HEK293 (cell line): Measurements from ENCODE around the gene NAP1L4.

Experiments used
- EGR2 ChIP-seq: fragments of 450-650 bp; formaldehyde crosslinking; IDR thresholded peaks from 2 replicates; pipeline ENCODE4 v1.5.1; 2016; ENCODE audit warnings: low read depth, missing biosample characterization, missing genetic modification characterization
- GLIS1 ChIP-seq: fragments of 450-650 bp; formaldehyde crosslinking; IDR thresholded peaks from 2 replicates; pipeline ENCODE4 v1.5.1; 2016; ENCODE audit warnings: missing biosample characterization, missing genetic modification characterization
- MEIS1 ChIP-seq: sonication (generic); formaldehyde crosslinking; IDR thresholded peaks from 2 replicates; pipeline ENCODE4 v1.8.1; 2022; ENCODE audit warnings: missing genetic modification reagents, mild to moderate bottlenecking, borderline replicate concordance
- PBX3 ChIP-seq: sonication (generic); formaldehyde crosslinking; IDR thresholded peaks from 2 replicates; pipeline ENCODE4 v1.8.1; 2022; ENCODE audit warnings: mild to moderate bottlenecking, moderate library complexity, missing genetic modification reagents
- PRDM4 ChIP-seq: fragments of 450-650 bp; formaldehyde crosslinking; IDR thresholded peaks from 2 replicates; pipeline ENCODE4 v1.5.1; 2017; ENCODE audit warnings: missing biosample characterization, missing genetic modification characterization
- SCRT2 ChIP-seq: fragments of 450-650 bp; formaldehyde crosslinking; IDR thresholded peaks from 2 replicates; pipeline ENCODE4 v1.5.1; 2016; ENCODE audit warnings: missing biosample characterization, missing genetic modification characterization
- SP3 ChIP-seq: fragments of 450-650 bp; formaldehyde crosslinking; IDR thresholded peaks from 2 replicates; pipeline ENCODE4 v1.5.1; 2016; ENCODE audit warnings: missing biosample characterization, missing genetic modification characterization
- TRIM28 ChIP-seq: IDR thresholded peaks from 2 replicates; pipeline ENCODE4 v1.6.1; 2011; ENCODE audit warnings: low read length, control low read depth, borderline replicate concordance
- ZFHX2 ChIP-seq: fragments of 450-650 bp; formaldehyde crosslinking; conservative IDR thresholded peaks from 2 replicates; pipeline ENCODE4 v1.5.1; 2016; ENCODE audit warnings: missing biosample characterization, missing genetic modification characterization
- ZFP3 ChIP-seq: fragments of 450-650 bp; formaldehyde crosslinking; IDR thresholded peaks from 2 replicates; pipeline ENCODE4 v1.5.1; 2016; ENCODE audit warnings: low read depth, missing biosample characterization, missing genetic modification characterization
- ZIC2 ChIP-seq: fragments of 450-650 bp; formaldehyde crosslinking; IDR thresholded peaks from 2 replicates; pipeline ENCODE4 v1.5.1; 2016; ENCODE audit warnings: missing biosample characterization, missing genetic modification characterization
- ZNF10 ChIP-seq: fragments of 450-650 bp; formaldehyde crosslinking; IDR thresholded peaks from 2 replicates; pipeline ENCODE4 v1.5.1; 2017; ENCODE audit warnings: missing biosample characterization, missing genetic modification characterization
- ZNF174 ChIP-seq: fragments of 450-650 bp; formaldehyde crosslinking; IDR thresholded peaks from 2 replicates; pipeline ENCODE4 v1.5.0; 2017; ENCODE audit warnings: missing biosample characterization, mild to moderate bottlenecking, missing genetic modification characterization
- ZNF221 ChIP-seq: fragments of 450-650 bp; formaldehyde crosslinking; IDR thresholded peaks from 2 replicates; pipeline ENCODE4 v1.5.1; 2017; ENCODE audit warnings: missing biosample characterization, missing genetic modification characterization, borderline replicate concordance
- ZNF404 ChIP-seq: fragments of 450-650 bp; formaldehyde crosslinking; IDR thresholded peaks from 2 replicates; pipeline ENCODE4 v1.5.1; 2017; ENCODE audit warnings: missing biosample characterization, missing genetic modification characterization
- ZNF585B ChIP-seq: fragments of 450-650 bp; formaldehyde crosslinking; IDR thresholded peaks from 2 replicates; pipeline ENCODE4 v1.5.1; 2016; ENCODE audit warnings: missing biosample characterization, missing genetic modification characterization
- ZNF629 ChIP-seq: fragments of 450-650 bp; formaldehyde crosslinking; IDR thresholded peaks from 2 replicates; pipeline ENCODE4 v1.5.1; 2017; ENCODE audit warnings: missing biosample characterization, missing genetic modification characterization
- ZNF654 ChIP-seq: fragments of 450-650 bp; formaldehyde crosslinking; IDR thresholded peaks from 2 replicates; pipeline ENCODE4 v1.5.1; 2016; ENCODE audit warnings: low read depth, missing biosample characterization, missing genetic modification characterization
- ZSCAN16 ChIP-seq: fragments of 450-650 bp; formaldehyde crosslinking; IDR thresholded peaks from 2 replicates; pipeline ENCODE4 v1.5.1; 2016; ENCODE audit warnings: missing biosample characterization, missing genetic modification characterization
- TF ChIP-seq, protein P1 (sequence below): fragments of 450-650 bp; formaldehyde crosslinking; IDR thresholded peaks from 2 replicates; pipeline ENCODE4 v1.5.1; 2016; ENCODE audit warnings: missing biosample characterization, missing genetic modification characterization, borderline replicate concordance

The NAP1L4 gene

DNA sequence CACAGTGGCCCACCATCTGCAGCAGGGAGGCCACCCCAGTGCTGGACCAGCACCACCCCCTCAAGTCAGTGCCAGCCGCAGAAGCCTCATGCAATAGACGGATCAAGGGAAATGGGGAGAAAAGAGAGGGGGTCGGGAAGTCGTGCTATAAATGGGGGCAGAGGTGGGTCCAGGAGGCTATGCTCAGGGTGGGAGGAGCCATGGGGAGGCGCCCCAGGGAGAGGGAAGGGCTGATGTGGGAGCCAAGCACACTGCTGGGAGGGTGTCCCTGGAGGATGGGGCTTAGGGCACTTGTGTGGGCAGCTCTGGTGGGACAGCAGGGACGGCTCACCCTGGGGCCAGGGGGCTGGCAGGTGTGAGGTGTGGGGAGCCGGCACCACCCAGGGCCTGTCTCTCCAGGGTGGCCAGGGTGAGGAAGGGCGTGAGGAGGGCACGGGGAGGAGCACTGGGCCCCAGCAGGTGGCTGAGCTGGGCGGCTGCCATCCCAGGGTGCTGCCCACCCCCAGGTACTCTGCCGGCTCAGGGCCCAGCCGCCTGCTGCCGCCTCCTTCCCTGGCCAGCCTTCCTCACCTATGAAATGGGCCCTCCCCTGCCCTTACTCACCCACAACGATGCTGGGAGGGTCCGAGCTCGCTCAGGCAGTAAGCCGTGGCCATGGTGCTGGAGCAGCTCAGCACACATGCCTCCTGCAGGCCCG, 80.9 kb downstream of the NAP1L4 start (continued):
- TF ChIP-seq, protein P1, sequence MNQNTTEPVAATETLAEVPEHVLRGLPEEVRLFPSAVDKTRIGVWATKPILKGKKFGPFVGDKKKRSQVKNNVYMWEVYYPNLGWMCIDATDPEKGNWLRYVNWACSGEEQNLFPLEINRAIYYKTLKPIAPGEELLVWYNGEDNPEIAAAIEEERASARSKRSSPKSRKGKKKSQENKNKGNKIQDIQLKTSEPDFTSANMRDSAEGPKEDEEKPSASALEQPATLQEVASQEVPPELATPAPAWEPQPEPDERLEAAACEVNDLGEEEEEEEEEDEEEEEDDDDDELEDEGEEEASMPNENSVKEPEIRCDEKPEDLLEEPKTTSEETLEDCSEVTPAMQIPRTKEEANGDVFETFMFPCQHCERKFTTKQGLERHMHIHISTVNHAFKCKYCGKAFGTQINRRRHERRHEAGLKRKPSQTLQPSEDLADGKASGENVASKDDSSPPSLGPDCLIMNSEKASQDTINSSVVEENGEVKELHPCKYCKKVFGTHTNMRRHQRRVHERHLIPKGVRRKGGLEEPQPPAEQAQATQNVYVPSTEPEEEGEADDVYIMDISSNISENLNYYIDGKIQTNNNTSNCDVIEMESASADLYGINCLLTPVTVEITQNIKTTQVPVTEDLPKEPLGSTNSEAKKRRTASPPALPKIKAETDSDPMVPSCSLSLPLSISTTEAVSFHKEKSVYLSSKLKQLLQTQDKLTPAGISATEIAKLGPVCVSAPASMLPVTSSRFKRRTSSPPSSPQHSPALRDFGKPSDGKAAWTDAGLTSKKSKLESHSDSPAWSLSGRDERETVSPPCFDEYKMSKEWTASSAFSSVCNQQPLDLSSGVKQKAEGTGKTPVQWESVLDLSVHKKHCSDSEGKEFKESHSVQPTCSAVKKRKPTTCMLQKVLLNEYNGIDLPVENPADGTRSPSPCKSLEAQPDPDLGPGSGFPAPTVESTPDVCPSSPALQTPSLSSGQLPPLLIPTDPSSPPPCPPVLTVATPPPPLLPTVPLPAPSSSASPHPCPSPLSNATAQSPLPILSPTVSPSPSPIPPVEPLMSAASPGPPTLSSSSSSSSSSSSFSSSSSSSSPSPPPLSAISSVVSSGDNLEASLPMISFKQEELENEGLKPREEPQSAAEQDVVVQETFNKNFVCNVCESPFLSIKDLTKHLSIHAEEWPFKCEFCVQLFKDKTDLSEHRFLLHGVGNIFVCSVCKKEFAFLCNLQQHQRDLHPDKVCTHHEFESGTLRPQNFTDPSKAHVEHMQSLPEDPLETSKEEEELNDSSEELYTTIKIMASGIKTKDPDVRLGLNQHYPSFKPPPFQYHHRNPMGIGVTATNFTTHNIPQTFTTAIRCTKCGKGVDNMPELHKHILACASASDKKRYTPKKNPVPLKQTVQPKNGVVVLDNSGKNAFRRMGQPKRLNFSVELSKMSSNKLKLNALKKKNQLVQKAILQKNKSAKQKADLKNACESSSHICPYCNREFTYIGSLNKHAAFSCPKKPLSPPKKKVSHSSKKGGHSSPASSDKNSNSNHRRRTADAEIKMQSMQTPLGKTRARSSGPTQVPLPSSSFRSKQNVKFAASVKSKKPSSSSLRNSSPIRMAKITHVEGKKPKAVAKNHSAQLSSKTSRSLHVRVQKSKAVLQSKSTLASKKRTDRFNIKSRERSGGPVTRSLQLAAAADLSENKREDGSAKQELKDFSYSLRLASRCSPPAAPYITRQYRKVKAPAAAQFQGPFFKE = no peak
- TF ChIP-seq ZNF585B (no peak), ZNF629 (tag by site-specific recombination) (no peak), ZNF221 (tag by site-specific recombination) (no peak), TRIM28 (no peak), ZFP3 (tag by site-specific recombination) (no peak), ZNF174 (no peak), MEIS1 (CRISPR knock-in tag) (no peak), ZIC2 (tag by site-specific recombination) (peak; percentile 49; the same call in 1 of the 2 replicates), SCRT2 (tag by site-specific recombination) (no peak), ZNF10 (tag by site-specific recombination) (no peak), ZNF654 (tag by site-specific recombination) (no peak), PBX3 (no peak), ZFHX2 (tag by site-specific recombination) (peak; percentile 38; the same call in 1 of the 2 replicates), ZSCAN16 (no peak), ZNF404 (tag by site-specific recombination) (no peak), GLIS1 (tag by site-specific recombination) (peak; percentile 15; the same call in 1 of the 2 replicates), EGR2 (tag by site-specific recombination) (peak; percentile 47), SP3 (tag by site-specific recombination) (0 out of 2 replicates have a peak, but pooled peaks have one; percentile 12), PRDM4 (tag by site-specific recombination) (no peak)
